GM21717 (cell line): ENCODE measurements around the gene PRMT2.
"Not testable (repeated sequence)": the region's sequence is repeated elsewhere in the genome, so short reads cannot be mapped to it uniquely, and the experiment has no call there.

Experiments used
- ATAC-seq: cut with Tn5 transposase; IDR thresholded peaks from one replicate; pipeline ENCODE4 v1.9.1; 2021; ENCODE audit warnings: mild to moderate bottlenecking, moderate library complexity; ENCODE audit not compliant: unreplicated experiment

PRMT2 gene

GRCh38 chr21:46617267-46618051 lies 18.0 kb upstream of the PRMT2 start:
- ATAC-seq: no peak

GRCh38 chr21:46618738-46619379 lies 16.6 kb upstream of the PRMT2 start:
- ATAC-seq: no peak

- ATAC-seq: no peak
Observed at GRCh38 chr21:46619846-46620245, 15.6 kb upstream of the PRMT2 start.

- no peak for ATAC-seq
Observed at GRCh38 chr21:46620846-46621245, 14.6 kb upstream of the PRMT2 start.

- no peak for ATAC-seq
Observed at GRCh38 chr21:46621457-46622182, 13.9 kb upstream of the PRMT2 start.

- ATAC-seq: no peak
Observed at GRCh38 chr21:46622226-46622625, 13.2 kb upstream of the PRMT2 start.

GRCh38 chr21:46624050-46624449 lies 11.4 kb upstream of the PRMT2 start:
- ATAC-seq: no peak

GRCh38 chr21:46625759-46626158 lies 9.7 kb upstream of the PRMT2 start:
- ATAC-seq: no peak

GRCh38 chr21:46626536-46626935 lies 8.9 kb upstream of the PRMT2 start:
- no peak for ATAC-seq

- ATAC-seq: no peak
Observed at GRCh38 chr21:46626975-46627501, 8.4 kb upstream of the PRMT2 start.

GRCh38 chr21:46627726-46628125 lies 7.7 kb upstream of the PRMT2 start:
- no peak for ATAC-seq

GRCh38 chr21:46628868-46629267 lies 6.6 kb upstream of the PRMT2 start:
- no peak for ATAC-seq

GRCh38 chr21:46630915-46631314 lies 4.6 kb upstream of the PRMT2 start:
- not testable (repeated sequence) for ATAC-seq

- ATAC-seq: no peak
Observed at GRCh38 chr21:46633566-46633965, 1.9 kb upstream of the PRMT2 start.

GRCh38 chr21:46634427-46634826 lies 1.0 kb upstream of the PRMT2 start:
- ATAC-seq: no peak

GRCh38 chr21:46634966-46635323 lies 529 bp upstream of the PRMT2 start:
- ATAC-seq: peak; percentile 13

GRCh38 chr21:46636181-46636512 lies 673 bp downstream of the PRMT2 start:
- ATAC-seq: no peak

GRCh38 chr21:46636550-46637285 lies 1.2 kb downstream of the PRMT2 start:
- no peak for ATAC-seq

- ATAC-seq: no peak
Observed at GRCh38 chr21:46637952-46638746, 2.7 kb downstream of the PRMT2 start.
